ENCODE measurements around the gene AGAP3.

DNA sequence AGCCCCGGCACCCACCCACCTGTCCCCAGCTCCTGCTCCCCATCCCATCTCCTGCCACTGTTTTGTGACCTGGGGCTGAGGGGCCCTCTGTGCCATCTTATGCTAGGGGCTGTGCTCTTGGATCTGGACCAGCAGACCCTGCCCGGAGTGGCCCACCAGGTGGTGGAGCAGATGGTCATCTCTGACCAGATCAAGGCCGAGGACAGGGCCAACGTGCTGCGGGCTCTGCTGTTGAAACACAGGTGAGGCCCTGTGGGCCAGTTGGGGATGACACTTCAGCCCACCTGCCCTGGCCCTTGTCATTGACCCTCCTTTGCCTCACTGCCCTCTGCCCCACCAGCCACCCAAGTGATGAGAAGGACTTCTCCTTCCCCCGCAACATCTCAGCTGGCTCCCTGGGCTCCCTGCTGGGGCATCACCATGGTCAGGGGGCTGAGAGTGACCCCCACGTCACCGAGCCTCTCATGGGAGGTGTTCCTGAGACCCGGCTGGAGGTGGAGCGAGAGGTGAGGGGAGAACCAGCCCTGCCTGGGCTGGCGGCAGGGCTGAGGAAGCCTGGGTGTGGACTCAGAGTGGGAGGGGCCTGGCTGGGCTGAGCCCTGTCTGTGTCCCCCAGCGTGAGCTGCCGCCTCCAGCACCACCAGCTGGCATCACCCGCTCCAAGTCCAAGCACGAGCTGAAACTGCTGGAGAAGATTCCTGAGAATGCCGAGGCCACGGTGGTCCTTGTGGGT is 16.3 kb upstream of the AGAP3 start:
- TF ChIP-seq ZFX (IDR thresholded peaks at IDR 0.05) (no peak), POLR2AphosphoS5 (IDR thresholded peaks at IDR 0.05; ENCODE audit: low read depth, low read length) (no peak), YY1 (IDR thresholded peaks at IDR 0.05; ENCODE audit: extremely low read depth, insufficient replicate concordance, low read depth, low read length) (no peak), JUND (IDR thresholded peaks at IDR 0.05) (no peak)
- TF ChIP-seq, protein P1, sequence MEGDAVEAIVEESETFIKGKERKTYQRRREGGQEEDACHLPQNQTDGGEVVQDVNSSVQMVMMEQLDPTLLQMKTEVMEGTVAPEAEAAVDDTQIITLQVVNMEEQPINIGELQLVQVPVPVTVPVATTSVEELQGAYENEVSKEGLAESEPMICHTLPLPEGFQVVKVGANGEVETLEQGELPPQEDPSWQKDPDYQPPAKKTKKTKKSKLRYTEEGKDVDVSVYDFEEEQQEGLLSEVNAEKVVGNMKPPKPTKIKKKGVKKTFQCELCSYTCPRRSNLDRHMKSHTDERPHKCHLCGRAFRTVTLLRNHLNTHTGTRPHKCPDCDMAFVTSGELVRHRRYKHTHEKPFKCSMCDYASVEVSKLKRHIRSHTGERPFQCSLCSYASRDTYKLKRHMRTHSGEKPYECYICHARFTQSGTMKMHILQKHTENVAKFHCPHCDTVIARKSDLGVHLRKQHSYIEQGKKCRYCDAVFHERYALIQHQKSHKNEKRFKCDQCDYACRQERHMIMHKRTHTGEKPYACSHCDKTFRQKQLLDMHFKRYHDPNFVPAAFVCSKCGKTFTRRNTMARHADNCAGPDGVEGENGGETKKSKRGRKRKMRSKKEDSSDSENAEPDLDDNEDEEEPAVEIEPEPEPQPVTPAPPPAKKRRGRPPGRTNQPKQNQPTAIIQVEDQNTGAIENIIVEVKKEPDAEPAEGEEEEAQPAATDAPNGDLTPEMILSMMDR (IDR thresholded peaks at IDR 0.05 in 2 of 3, conservative IDR thresholded peaks at IDR 0.05 in 1 of 3; ENCODE audit: borderline replicate concordance in 1 of 3, insufficient read depth in 1 of 3, low read depth in 2 of 3, low read length in 2 of 3) = no peak
